ENCODE data around the gene DDX42.

- TF ChIP-seq EZH2 (IDR thresholded peaks at IDR 0.05; ENCODE audit: borderline replicate concordance, insufficient read depth, low read length, poor library complexity, severe bottlenecking): no peak
- no peak for TF ChIP-seq CTCF (IDR thresholded peaks at IDR 0.05; ENCODE audit: poor library complexity, severe bottlenecking)
- no peak for TF ChIP-seq RAD21 (conservative IDR thresholded peaks at IDR 0.05)
Observed at GRCh38 chr17:63780507-63780906, 6.5 kb downstream of the DDX42 start.
